Body of pancreas (tissue), 4 donors: ENCODE measurements around the gene JADE1. TPM values are rescaled to one million over a fixed set of nuclear protein-coding genes. Genes with fewer than 3 reads are reported as not detected.

ENCODE experiments used
- ATAC-seq: fragments of 150-250 bp; one replicate; pipeline ENCODE4 v1.9.1; 2016
- DNase-seq, 4 donors: peaks; one replicate each; pipeline ENCODE4 v3.0.0-alpha.2; 2019
- H3K27ac ChIP-seq, 4 donors: fragments of 200-600 bp; sonication (generic); 1 replicate in 3 of 4; 2 replicates in 1 of 4; pipeline versions ENCODE4 v1.5.1 to v1.6.1; 2016 to 2019; ENCODE audit warnings: mild to moderate bottlenecking in 1 of 4, mixed read lengths in 1 of 4, moderate library complexity in 1 of 4
- H3K27me3 ChIP-seq, 2 donors: fragments of 200-600 bp; sonication (generic); one replicate each; pipeline ENCODE4 v1.6.0; 2016; ENCODE audit warnings: mild to moderate bottlenecking in 1 of 2
- H3K36me3 ChIP-seq, 2 donors: fragments of 200-600 bp; sonication (generic); replicated peaks in 1 of 2; 2 replicates each; pipeline ENCODE4 v1.5.1; 2016; ENCODE audit warnings: low read depth in 2 of 2; ENCODE audit not compliant: insufficient read depth in 1 of 2
- H3K4me1 ChIP-seq: fragments of 200-600 bp; sonication (generic); one replicate; pipeline ENCODE4 v1.6.0; 2016
- H3K4me3 ChIP-seq, 2 donors: fragments of 200-600 bp; sonication (generic); 1 replicate in 1 of 2; 2 replicates in 1 of 2; pipeline ENCODE4 v1.5.1; 2016 to 2019
- H3K9me3 ChIP-seq, 3 donors: fragments of 200-600 bp; sonication (generic); 1 replicate in 2 of 3; 2 replicates in 1 of 3; pipeline ENCODE4 v1.5.1; 2016
- CTCF ChIP-seq, 7 experiments: fragments of 450-650 bp in 4 of 7; fragments of 200-600 bp in 3 of 7; sonication (generic) in 3 of 7; IDR thresholded peaks; one replicate each; pipeline ENCODE4 v1.5.1; 2016 to 2019; ENCODE audit warnings: antibody characterized with exemption in 7 of 7
- POLR2A ChIP-seq, 3 donors: fragments of 450-650 bp; IDR thresholded peaks; one replicate each; pipeline ENCODE4 v1.6.1; 2016; ENCODE audit warnings: antibody characterized with exemption in 3 of 3, mild to moderate bottlenecking in 2 of 3
- WGBS, 2 donors: methylation state at CpG; one replicate each; pipeline ENCODE4 v1.1.5; 2017; 5-methylcytosine and 5-hydroxymethylcytosine counted together
- intact Hi-C: fragments of 100-400 bp; cut with DNase I; formaldehyde crosslinking; loops from one replicate; pipeline ENCODE4 v1.15.1; 2023
- total RNA-seq, 2 donors: library from RNA; depleted of rRNA; stranded (reverse); fragments of >200 nt; gene quantifications; one replicate each; pipeline ENCODE4 v1.1.0, GENCODE V29; 2016

JADE1 gene
- total RNA-seq, 2 donors from 2014 or later = 44.4 to 50.4 TPM

- H3K4me1 ChIP-seq = peaks cover 97% of the 10 kb centered on the region
- peaks cover 0 to 5% of the 10 kb centered on the region in 2 donors for H3K36me3 ChIP-seq
- no peak for TF ChIP-seq POLR2A (IDR thresholded peaks at IDR 0.05)
- no peak for TF ChIP-seq CTCF (IDR thresholded peaks at IDR 0.05)
- intact Hi-C loops = no loop called here
- 66 to 80% methylated on average over 2 of the region's 2 CpGs for WGBS, 2 donors
- no peaks in the 10 kb centered on the region for H3K9me3 ChIP-seq
- no peak overlapping the region for H3K4me3 ChIP-seq
- peak overlapping the region in 1 of 4 donors; percentile 6 for H3K27ac ChIP-seq
- ATAC-seq (no peak), DNase-seq (no peak)
- no peaks in the 10 kb centered on the region for H3K27me3 ChIP-seq
Observed at GRCh38 chr4:128840711-128841318, 31.3 kb downstream of the JADE1 start.

GRCh38 chr4:128841402-128841801 lies 31.9 kb downstream of the JADE1 start:
- Histone ChIP-seq H3K9me3 (no peaks in the 10 kb centered on the region), H3K36me3 (peaks cover 0 to 6% of the 10 kb centered on the region in 2 donors), H3K27ac (peak overlapping the region in 2 of 4 donors; percentile 16 to 19), H3K27me3 (no peaks in the 10 kb centered on the region), H3K4me3 (no peak overlapping the region), H3K4me1 (peaks cover 99% of the 10 kb centered on the region)
- no peak for ATAC-seq
- no peak for TF ChIP-seq CTCF (IDR thresholded peaks at IDR 0.05)
- no peak for TF ChIP-seq POLR2A (IDR thresholded peaks at IDR 0.05)
- no peak for DNase-seq
- intact Hi-C loops = no loop called here
- 63 to 88% methylated on average over 2 of the region's 2 CpGs for WGBS, 2 donors

GRCh38 chr4:128844931-128845330 lies 35.4 kb downstream of the JADE1 start:
- peaks cover 76% of the 10 kb centered on the region for H3K4me1 ChIP-seq
- no peak overlapping the region for H3K4me3 ChIP-seq
- H3K36me3 ChIP-seq = peaks cover 0 to 26% of the 10 kb centered on the region in 2 donors
- peak overlapping the region; percentile 78 to 92 (median 87) for H3K27ac ChIP-seq
- intact Hi-C loops = no loop called here
- DNase-seq (peak; percentile 90 to 95 (median 94)), ATAC-seq (peak; percentile 86)
- H3K9me3 ChIP-seq = no peaks in the 10 kb centered on the region
- no peak for TF ChIP-seq CTCF (IDR thresholded peaks at IDR 0.05)
- TF ChIP-seq POLR2A (IDR thresholded peaks at IDR 0.05) = peak; percentile 21 to 68 (median 68)
- 23 to 25% methylated on average over 4 of the region's 4 CpGs for WGBS, 2 donors
- no peaks in the 10 kb centered on the region for H3K27me3 ChIP-seq

GRCh38 chr4:128846063-128846462 lies 36.6 kb downstream of the JADE1 start:
- Histone ChIP-seq H3K36me3 (peaks cover 0 to 28% of the 10 kb centered on the region in 2 donors), H3K4me3 (no peak overlapping the region), H3K27ac (peak overlapping the region; percentile 78 to 92 (median 87)), H3K9me3 (no peaks in the 10 kb centered on the region), H3K4me1 (peaks cover 64% of the 10 kb centered on the region), H3K27me3 (no peaks in the 10 kb centered on the region)
- intact Hi-C loops = no loop called here
- peak; percentile 67 to 83 (median 76) for DNase-seq
- TF ChIP-seq CTCF (IDR thresholded peaks at IDR 0.05) (peak in 1 of 7 experiments; percentile 12), POLR2A (IDR thresholded peaks at IDR 0.05) (no peak)
- WGBS, 2 donors = 38 to 61% methylated on average over 4 of the region's 4 CpGs
- peak; percentile 80 for ATAC-seq
